NCI-H524 (cell line): ENCODE results near the gene EFEMP1.
A peak's percentile ranks its signal among the peaks of the same experiment; 100 is the strongest.

Source experiments
- DNase-seq, 2 experiments: peaks; one replicate each; lab custom pipeline; 2025; lab: John Stamatoyannopoulos, UW

Gene EFEMP1

GRCh38 chr2:55923091-55923981 lies at the start of gene EFEMP1:
Gene EFEMP1 (minus strand): TSS chr2:55923782. CDS start chr2:55922440, 1,342 bp downstream.
- DNase-seq: peak; percentile 55 to 72

GRCh38 chr2:55970500-55970899 lies 46.9 kb upstream of the EFEMP1 start:
- DNase-seq: no peak

- no peak for DNase-seq
These were observed 45.4 kb upstream of the EFEMP1 start for GRCh38 chr2:55968941-55969340.

GRCh38 chr2:55966401-55967118 lies 43.0 kb upstream of the EFEMP1 start:
- peak; percentile 45 to 76 for DNase-seq

GRCh38 chr2:55965966-55966365 lies 42.4 kb upstream of the EFEMP1 start:
- DNase-seq: no peak

- DNase-seq: peak; percentile 67 to 87
These were observed 41.7 kb upstream of the EFEMP1 start for GRCh38 chr2:55965276-55965675.

- DNase-seq: no peak
These were observed 39.3 kb upstream of the EFEMP1 start for GRCh38 chr2:55962915-55963314.

GRCh38 chr2:55961318-55961911 lies 37.8 kb upstream of the EFEMP1 start:
- DNase-seq: peak in 1 of 2 experiments; percentile 47

- no peak for DNase-seq
These were observed 35.2 kb upstream of the EFEMP1 start for GRCh38 chr2:55958756-55959155.

GRCh38 chr2:55957142-55957541 lies 33.6 kb upstream of the EFEMP1 start:
- DNase-seq: no peak

- DNase-seq: no peak
These were observed 30.9 kb upstream of the EFEMP1 start for GRCh38 chr2:55954306-55955035.

GRCh38 chr2:55952415-55952814 lies 28.8 kb upstream of the EFEMP1 start:
- peak in 1 of 2 experiments; percentile 48 for DNase-seq

- peak; percentile 81 to 96 for DNase-seq
These were observed 28.0 kb upstream of the EFEMP1 start for GRCh38 chr2:55951533-55951932.

- peak in 1 of 2 experiments; percentile 27 for DNase-seq
These were observed 26.0 kb upstream of the EFEMP1 start for GRCh38 chr2:55949613-55950012.

- DNase-seq: peak in 1 of 2 experiments; percentile 13
These were observed 25.6 kb upstream of the EFEMP1 start for GRCh38 chr2:55949211-55949610.

- DNase-seq: no peak
These were observed 24.8 kb upstream of the EFEMP1 start for GRCh38 chr2:55948176-55948923.

- no peak for DNase-seq
These were observed 24.2 kb upstream of the EFEMP1 start for GRCh38 chr2:55947752-55948151.

- no peak for DNase-seq
These were observed 23.2 kb upstream of the EFEMP1 start for GRCh38 chr2:55946793-55947192.

GRCh38 chr2:55943466-55943865 lies 19.9 kb upstream of the EFEMP1 start:
- DNase-seq: no peak

GRCh38 chr2:55936351-55936750 lies 12.8 kb upstream of the EFEMP1 start:
- DNase-seq: no peak

GRCh38 chr2:55934337-55934736 lies 10.8 kb upstream of the EFEMP1 start:
- no peak for DNase-seq
